H9 (cell line): ENCODE data around the gene ROPN1L. TPM values are rescaled to one million over a fixed set of nuclear protein-coding genes. Genes with fewer than 3 reads are reported as not detected.

ENCODE experiments used
- DNase-seq: peaks from one replicate; pipeline ENCODE4 v3.0.0-alpha.2; 2017
- H2AFZ ChIP-seq: one replicate; pipeline ENCODE4 v1.6.1; 2013; ENCODE audit warnings: mild to moderate bottlenecking, low read length, control low read depth, moderate library complexity
- H2AK5ac ChIP-seq: 2 replicates; pipeline ENCODE4 v1.6.1; 2013; ENCODE audit warnings: low read length, control low read depth, mixed read lengths; ENCODE audit not compliant: insufficient read length
- H2BK120ac ChIP-seq: one replicate; pipeline ENCODE4 v1.6.1; 2013; ENCODE audit warnings: low read depth, mild to moderate bottlenecking, low read length, control low read depth, inconsistent platforms; ENCODE audit not compliant: poor library complexity, severe bottlenecking
- H2BK12ac ChIP-seq: 2 replicates; pipeline ENCODE4 v1.6.1; 2013; ENCODE audit warnings: low read length, control low read depth, mixed read lengths, low read depth; ENCODE audit not compliant: insufficient read length
- H2BK15ac ChIP-seq: 2 replicates; pipeline ENCODE4 v1.6.1; 2013; ENCODE audit warnings: low read depth, low read length, control low read depth
- H2BK20ac ChIP-seq: one replicate; pipeline ENCODE4 v1.6.1; 2013; ENCODE audit warnings: low read depth, mild to moderate bottlenecking, low read length, control low read depth, inconsistent platforms; ENCODE audit not compliant: poor library complexity, severe bottlenecking
- H2BK5ac ChIP-seq: 2 replicates; pipeline ENCODE4 v1.6.1; 2013; ENCODE audit warnings: low read length, control low read depth, mixed read lengths; ENCODE audit not compliant: insufficient read length
- H3K14ac ChIP-seq: 2 replicates; pipeline ENCODE4 v1.6.1; 2013; ENCODE audit warnings: low read length, control low read depth; ENCODE audit not compliant: insufficient read depth
- H3K18ac ChIP-seq: 2 replicates; pipeline ENCODE4 v1.6.1; 2013; ENCODE audit warnings: low read depth, mild to moderate bottlenecking, mixed read lengths, low read length, control low read depth; ENCODE audit not compliant: insufficient read length
- H3K23ac ChIP-seq: 2 replicates; pipeline ENCODE4 v1.6.1; 2013; ENCODE audit warnings: low read length, control low read depth, mixed read lengths, low read depth; ENCODE audit not compliant: insufficient read length
- H3K23me2 ChIP-seq: 2 replicates; pipeline ENCODE4 v1.6.1; 2013; ENCODE audit warnings: low read depth, mild to moderate bottlenecking, mixed read lengths, low read length, control low read depth; ENCODE audit not compliant: insufficient read length, poor library complexity, severe bottlenecking
- H3K27ac ChIP-seq: 2 replicates; pipeline ENCODE4 v1.5.1; 2013; ENCODE audit warnings: low read length, control low read depth, mixed read lengths, low read depth; ENCODE audit not compliant: insufficient read length
- H3K27me3 ChIP-seq: 2 replicates; pipeline ENCODE4 v1.6.1; 2013; ENCODE audit warnings: low read length, control low read depth, inconsistent platforms; ENCODE audit not compliant: insufficient read depth
- H3K4ac ChIP-seq: 2 replicates; pipeline ENCODE4 v1.6.1; 2013; ENCODE audit warnings: low read depth, mild to moderate bottlenecking, control low read depth, inconsistent platforms, low read length, moderate library complexity
- H3K4me1 ChIP-seq: 2 replicates; pipeline ENCODE4 v1.6.1; 2013; ENCODE audit warnings: low read length, control low read depth, inconsistent platforms; ENCODE audit not compliant: insufficient read depth
- H3K4me2 ChIP-seq: 2 replicates; pipeline ENCODE4 v1.6.1; 2013; ENCODE audit warnings: low read length, control low read depth, mixed read lengths; ENCODE audit not compliant: insufficient read length, insufficient read depth
- H3K56ac ChIP-seq: 2 replicates; pipeline ENCODE4 v1.6.1; 2013; ENCODE audit warnings: low read depth, mild to moderate bottlenecking, mixed read lengths, low read length, control low read depth; ENCODE audit not compliant: insufficient read length
- H3K79me1 ChIP-seq: 2 replicates; pipeline ENCODE4 v1.6.1; 2013; ENCODE audit warnings: low read depth, mild to moderate bottlenecking, moderate library complexity, low read length, control low read depth, inconsistent platforms; ENCODE audit not compliant: insufficient read depth, poor library complexity, severe bottlenecking
- H3K79me2 ChIP-seq: 2 replicates; pipeline ENCODE4 v1.6.1; 2013; ENCODE audit warnings: low read length, control low read depth, inconsistent platforms; ENCODE audit not compliant: insufficient read depth
- H3K9ac ChIP-seq: 2 replicates; pipeline ENCODE4 v1.6.1; 2013; ENCODE audit warnings: low read length, control low read depth, mixed read lengths; ENCODE audit not compliant: insufficient read length; ENCODE audit errors: extremely low read depth
- H3K9me3 ChIP-seq: one replicate; pipeline ENCODE4 v1.6.1; 2013; ENCODE audit warnings: low read depth, low read length, inconsistent platforms; ENCODE audit not compliant: control insufficient read depth
- H3T11ph ChIP-seq: one replicate; pipeline ENCODE4 v1.6.1; 2013; ENCODE audit warnings: mild to moderate bottlenecking, low read length, control low read depth, inconsistent platforms
- H4K20me1 ChIP-seq: one replicate; pipeline ENCODE4 v1.6.1; 2013; ENCODE audit not compliant: control insufficient read depth, insufficient read length, insufficient read depth
- H4K5ac ChIP-seq: 2 replicates; pipeline ENCODE4 v1.6.1; 2013; ENCODE audit warnings: low read depth, mild to moderate bottlenecking, mixed read lengths, low read length, control low read depth; ENCODE audit not compliant: insufficient read length
- H4K8ac ChIP-seq: replicated peaks from 2 replicates; pipeline ENCODE4 v1.6.1; 2013; ENCODE audit warnings: low read length, control low read depth, mixed read lengths, low read depth; ENCODE audit not compliant: insufficient read length
- H4K91ac ChIP-seq: 2 replicates; pipeline ENCODE4 v1.6.1; 2013; ENCODE audit warnings: low read depth, mild to moderate bottlenecking, moderate library complexity, mixed read lengths, low read length, control low read depth; ENCODE audit not compliant: insufficient read length
- H3K27ac Mint-ChIP-seq, 3 experiments: 2 replicates in 2 of 3; 3 replicates in 1 of 3; pipeline ENCODE4 v1.8.0; 2020 to 2021; ENCODE audit warnings: mixed read lengths in 3 of 3, mild to moderate bottlenecking in 1 of 3, moderate library complexity in 1 of 3
- H3K27me3 Mint-ChIP-seq: 2 replicates; pipeline ENCODE4 v1.8.0; 2021; ENCODE audit warnings: low read depth, mild to moderate bottlenecking, moderate library complexity, mixed read lengths
- H3K36me3 Mint-ChIP-seq, 3 experiments: 2 replicates in 2 of 3; 3 replicates in 1 of 3; pipeline ENCODE4 v1.8.0; 2020 to 2021; ENCODE audit warnings: low read depth in 3 of 3, mixed read lengths in 3 of 3; ENCODE audit not compliant: insufficient read depth in 1 of 3
- H3K4me1 Mint-ChIP-seq, 2 experiments: 2 replicates each; pipeline ENCODE4 v1.8.0; 2020; ENCODE audit warnings: mixed read lengths in 2 of 2
- H3K4me3 Mint-ChIP-seq, 2 experiments: 2 replicates in 1 of 2; 3 replicates in 1 of 2; pipeline ENCODE4 v1.8.0; 2020 to 2021; ENCODE audit warnings: mild to moderate bottlenecking in 2 of 2, mixed read lengths in 2 of 2, moderate library complexity in 1 of 2
- H3K9me3 Mint-ChIP-seq, 2 experiments: 2 replicates in 1 of 2; 3 replicates in 1 of 2; pipeline ENCODE4 v1.8.0; 2020; ENCODE audit warnings: mild to moderate bottlenecking in 2 of 2, mixed read lengths in 2 of 2, moderate library complexity in 1 of 2
- CTCF ChIP-seq: fragments of 200-600 bp; sonication (generic); conservative IDR thresholded peaks from 3 replicates; pipeline ENCODE4 v1.8.0; 2021; ENCODE audit warnings: antibody characterized with exemption, mild to moderate bottlenecking
- WGBS: extraction: QIAGEN DNeasy Blood & Tissue Kit; methylation state at CpG from one replicate; pipeline ENCODE4 v1.1.7; 2013; ENCODE audit warnings: missing lambda C conversion rate, low lambda C conversion rate, mixed read lengths; ENCODE audit not compliant: insufficient read length; ENCODE audit errors: extremely low coverage; 5-methylcytosine and 5-hydroxymethylcytosine counted together
- total RNA-seq: library from RNA; stranded (reverse); gene quantifications from 2 replicates; pipeline ENCODE4 v1.2.1, GENCODE V29; 2021

The ROPN1L gene
- total RNA-seq, 1 experiment from 2014 or later: 0.37 TPM

GRCh38 chr5:10475931-10476676, 34.4 kb downstream of the ROPN1L start:
- Histone ChIP-seq H3K4me2 (no peak overlapping the region), H3K27me3 (no peaks in the 10 kb centered on the region), H3K56ac (no peak overlapping the region), H2BK5ac (no peak overlapping the region), H4K8ac (no peak overlapping the region), H3K27ac (no peak overlapping the region), H3K4me1 (no peaks in the 10 kb centered on the region; the same call in 1 of the 2 replicates), H3K79me1 (no peaks in the 10 kb centered on the region), H2BK20ac (no peak overlapping the region), H3K4ac (no peak overlapping the region), H3K9ac (no peak overlapping the region), H3K23ac (no peak overlapping the region), H3K18ac (no peak overlapping the region), H4K5ac (no peak overlapping the region), H2BK15ac (no peak overlapping the region), H3K79me2 (no peaks in the 10 kb centered on the region), H4K91ac (no peak overlapping the region), H2AK5ac (no peak overlapping the region), H3K14ac (no peak overlapping the region), H4K20me1 (no peaks in the 10 kb centered on the region), H3K23me2 (no peaks in the 10 kb centered on the region), H3K9me3 (no peaks in the 10 kb centered on the region), H2BK120ac (no peak overlapping the region), H2BK12ac (no peak overlapping the region), H3T11ph (no peak overlapping the region), H2AFZ (no peak overlapping the region)
- Mint-ChIP-seq H3K36me3 (peaks cover 5 to 8% (median 5%) of the 10 kb centered on the region in 3 experiments; a peak in 4 of 7 replicates), H3K27ac (no peak overlapping the region), H3K9me3 (peaks cover 17% of the 10 kb centered on the region in 2 experiments; a peak in 4 of 5 replicates), H3K4me3 (no peak overlapping the region), H3K27me3 (peaks cover 28% of the 10 kb centered on the region), H3K4me1 (peaks cover 18 to 27% of the 10 kb centered on the region in 2 experiments)
- WGBS: no CpG with 5 or more reads among the region's 12 CpGs
- no peak for DNase-seq
- no peak for TF ChIP-seq CTCF
